MV-4-11 (cell line): ENCODE results near the gene AAK1.
"Not testable (repeated sequence)": the region's sequence is repeated elsewhere in the genome, so short reads cannot be mapped to it uniquely, and the experiment has no call there.

Experiments used
- DNase-seq: peaks from one replicate; lab custom pipeline; 2025; lab: John Stamatoyannopoulos, UW

AAK1 gene

DNA sequence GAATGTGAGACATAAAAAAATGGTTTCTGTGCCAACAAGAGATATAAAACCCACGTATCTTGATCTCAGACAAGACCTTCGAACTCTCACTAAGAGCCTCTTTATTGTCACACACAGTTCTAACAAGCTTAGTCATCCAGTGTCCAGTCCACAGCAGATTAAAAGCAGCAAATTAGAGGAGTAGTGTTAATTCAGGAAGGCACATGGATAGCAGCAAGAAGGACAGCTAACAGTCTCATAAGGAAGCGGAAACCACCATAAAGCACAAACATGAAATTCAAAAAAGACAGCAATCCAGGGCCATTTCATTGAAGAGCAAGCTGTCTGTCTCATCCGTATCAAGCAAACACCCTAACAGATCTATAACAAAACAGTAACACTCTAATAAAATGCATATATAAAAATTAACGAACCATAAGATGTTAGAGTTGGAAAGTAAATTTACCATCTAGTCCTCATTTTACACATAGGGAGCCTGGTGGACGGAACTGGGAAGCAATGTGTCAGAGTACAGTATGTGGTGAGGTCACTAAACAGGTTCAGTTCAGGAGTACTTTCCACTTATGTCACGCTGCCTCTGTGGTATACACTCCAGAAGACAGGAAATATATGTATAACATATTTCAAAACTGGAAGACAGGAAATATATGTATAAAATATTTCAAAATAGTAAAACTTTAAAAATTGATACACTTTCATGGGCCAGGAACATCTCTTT, 18.3 kb downstream of the AAK1 start:
- peak; percentile 45 for DNase-seq

DNA sequence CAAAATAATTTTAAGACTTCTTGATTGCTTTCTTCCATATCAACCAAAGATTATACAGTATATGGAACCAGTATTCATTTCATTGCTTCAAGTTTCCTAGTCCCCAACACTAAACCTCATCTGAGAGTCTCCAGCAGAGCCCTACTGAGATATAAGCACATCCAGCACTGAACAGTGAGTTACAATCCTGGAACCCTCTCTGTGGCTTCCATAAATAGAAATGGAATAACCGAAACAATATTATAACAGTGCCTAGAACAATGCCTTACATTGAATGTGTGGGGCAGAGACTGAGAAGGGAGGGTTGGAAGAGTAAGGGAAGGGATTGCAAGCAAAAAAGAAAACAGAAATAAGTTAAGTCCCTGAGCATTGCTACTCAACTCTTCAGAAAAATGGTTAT, 18.9 kb downstream of the AAK1 start:
- DNase-seq, result no peak

DNA sequence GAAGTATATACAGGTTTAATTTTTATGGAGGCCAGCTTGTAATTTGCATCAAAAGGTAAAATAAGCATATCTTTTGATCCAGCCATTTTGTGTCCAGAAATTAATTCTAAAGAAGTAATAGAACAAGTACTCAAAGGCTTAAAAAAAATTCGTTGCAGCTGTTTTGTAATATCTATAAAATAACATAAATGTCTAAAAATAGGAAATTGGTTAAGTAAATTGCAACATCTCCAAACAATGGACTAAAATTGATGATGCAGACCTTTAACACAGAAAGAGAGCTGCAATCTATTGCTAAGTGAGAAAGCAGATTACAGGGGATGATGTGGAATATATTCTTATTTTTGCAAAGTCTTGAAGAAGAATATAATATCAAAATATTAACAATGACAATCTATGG, 19.4 kb downstream of the AAK1 start:
- DNase-seq, result peak; percentile 75

DNA sequence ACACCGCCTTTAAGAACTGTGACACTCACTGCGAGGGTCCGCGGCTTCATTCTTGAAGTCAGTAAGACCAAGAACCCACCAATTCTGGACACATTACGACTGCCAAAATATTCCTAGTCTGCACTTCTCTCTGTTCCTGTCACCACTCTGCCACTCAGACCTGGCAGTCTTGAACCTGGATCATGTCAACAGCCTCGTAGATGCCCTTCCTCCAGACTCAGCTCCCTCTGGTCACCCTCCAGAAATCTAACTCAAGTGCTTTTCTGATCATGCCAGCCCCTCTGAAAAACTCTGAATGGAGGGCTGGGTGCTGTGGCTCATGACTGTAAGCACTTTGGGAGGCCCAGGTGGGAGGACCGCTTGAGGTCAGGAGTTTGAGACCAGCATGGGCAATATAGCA, 20.3 kb downstream of the AAK1 start:
- no peak for DNase-seq

DNA sequence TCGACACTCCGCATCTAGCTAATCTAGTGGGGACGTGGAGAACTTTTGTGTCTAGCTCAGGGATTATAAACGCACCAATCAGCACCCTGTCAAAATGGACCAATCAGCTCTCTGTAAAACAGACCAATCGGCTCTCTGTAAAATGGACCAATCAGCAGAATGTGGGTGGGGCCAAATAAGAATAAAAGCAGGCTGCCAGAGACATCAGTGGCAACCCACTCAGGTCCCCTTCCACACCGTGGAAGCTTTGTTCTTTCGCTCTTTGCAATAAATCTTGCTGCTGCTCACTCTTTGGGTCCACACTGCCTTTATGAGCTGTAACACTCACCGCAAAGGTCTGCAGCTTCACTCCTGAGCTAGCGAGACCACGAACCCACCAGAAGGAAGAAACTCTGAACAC, 20.7 kb downstream of the AAK1 start:
- not testable (repeated sequence) for DNase-seq

DNA sequence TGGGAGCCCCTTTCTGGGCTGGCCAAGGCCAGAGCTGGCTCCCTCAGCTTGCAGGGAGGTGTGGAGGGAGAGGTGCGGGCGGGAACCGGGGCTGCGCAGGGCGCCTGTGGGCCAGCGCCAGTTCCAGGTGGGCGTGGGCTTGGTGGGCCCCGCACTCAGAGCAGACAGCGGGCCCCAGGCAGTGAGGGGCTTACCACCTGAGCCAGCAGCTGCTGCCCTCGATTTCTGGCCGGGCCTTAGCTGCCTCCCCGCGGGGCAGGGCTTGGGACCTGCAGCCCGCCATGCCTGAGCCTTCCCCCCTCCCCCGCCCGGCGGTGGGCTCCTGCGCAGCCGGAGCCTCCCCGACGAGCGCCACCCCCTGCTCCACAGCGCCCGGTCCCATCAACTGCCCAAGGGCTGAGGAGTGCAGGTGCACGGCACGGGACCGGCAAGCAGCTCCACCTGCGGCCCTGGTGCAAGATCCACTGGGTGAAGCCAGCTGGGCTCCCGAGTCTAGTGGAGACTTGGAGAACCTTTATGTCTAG, 21.5 kb downstream of the AAK1 start:
- DNase-seq, result not testable (repeated sequence)

DNA sequence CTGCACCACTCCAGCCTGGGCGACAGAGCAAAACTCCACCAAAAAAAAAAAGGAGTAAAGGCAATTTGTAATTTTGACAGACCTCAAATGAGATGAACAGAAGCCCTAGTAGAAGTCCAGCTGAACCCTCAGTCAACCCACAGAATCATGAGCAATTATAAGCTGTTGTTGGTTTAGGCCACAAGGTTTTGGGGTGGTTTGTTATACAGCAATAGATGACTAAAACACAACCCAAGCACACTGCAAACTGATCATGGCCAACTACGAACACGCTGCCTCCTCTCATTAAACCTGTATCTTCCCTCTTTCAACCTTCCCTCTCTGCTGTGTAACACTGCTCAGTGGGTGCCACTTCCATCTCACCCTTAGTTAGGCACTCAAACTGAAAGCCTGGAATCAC, 22.1 kb downstream of the AAK1 start:
- no peak for DNase-seq

DNA sequence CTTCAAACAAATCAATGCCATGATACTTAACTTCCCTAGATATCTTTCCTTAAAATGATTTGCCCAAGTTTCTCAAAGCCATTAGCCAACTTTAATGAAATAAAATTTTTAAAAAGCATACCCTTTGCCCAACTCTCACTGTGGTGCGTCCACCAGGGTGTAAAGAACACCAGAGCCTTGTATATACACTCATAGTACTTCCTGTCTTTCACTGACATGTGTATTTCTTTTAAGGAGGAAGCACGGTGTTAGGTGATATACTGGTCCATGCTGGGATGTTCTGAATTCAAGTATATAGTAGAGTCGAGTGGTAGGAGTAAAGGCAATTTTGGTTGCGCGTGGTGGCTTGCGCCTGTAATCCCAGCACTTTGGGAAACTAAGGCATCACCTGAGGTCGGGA, 22.7 kb downstream of the AAK1 start:
- no peak for DNase-seq

DNA sequence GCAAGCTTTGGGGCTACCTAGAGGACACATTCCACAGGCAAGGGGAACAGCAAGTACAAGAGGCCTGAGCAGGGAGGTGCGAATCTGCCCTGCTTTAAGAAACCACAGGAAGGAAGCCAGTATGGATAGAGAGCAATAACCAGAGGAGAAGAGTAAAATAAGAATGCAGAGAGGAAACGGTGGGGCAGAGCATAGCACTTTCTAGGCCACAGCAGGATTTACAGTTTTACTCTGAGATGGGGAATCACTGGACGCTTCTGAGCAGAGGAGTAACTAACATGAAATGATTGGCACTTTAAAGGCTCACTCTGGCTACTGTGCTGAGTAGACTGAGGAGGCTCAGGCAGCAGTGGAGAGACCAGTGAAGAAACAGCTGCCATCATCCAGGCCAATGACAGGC, 23.8 kb downstream of the AAK1 start:
- peak; percentile 74 for DNase-seq

DNA sequence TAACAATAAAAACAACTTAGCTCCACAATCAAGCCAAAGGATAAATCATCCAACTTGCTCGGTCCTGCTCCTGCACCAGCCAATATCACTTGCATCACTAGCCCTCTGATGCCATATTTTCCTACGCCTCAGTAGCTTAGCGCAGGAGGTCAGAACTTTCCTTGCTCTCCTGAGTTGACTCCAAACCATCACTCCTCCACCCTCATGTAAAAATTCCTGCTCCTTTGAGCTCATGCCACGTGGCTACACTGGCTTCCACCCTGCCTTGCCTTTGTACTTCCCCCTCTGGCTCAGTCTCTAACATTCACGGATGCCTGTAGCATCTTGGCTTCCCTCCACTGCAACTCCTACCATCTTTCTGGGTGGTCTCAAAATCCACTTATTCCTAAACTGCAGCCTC, 25.2 kb downstream of the AAK1 start:
- DNase-seq, result no peak

DNA sequence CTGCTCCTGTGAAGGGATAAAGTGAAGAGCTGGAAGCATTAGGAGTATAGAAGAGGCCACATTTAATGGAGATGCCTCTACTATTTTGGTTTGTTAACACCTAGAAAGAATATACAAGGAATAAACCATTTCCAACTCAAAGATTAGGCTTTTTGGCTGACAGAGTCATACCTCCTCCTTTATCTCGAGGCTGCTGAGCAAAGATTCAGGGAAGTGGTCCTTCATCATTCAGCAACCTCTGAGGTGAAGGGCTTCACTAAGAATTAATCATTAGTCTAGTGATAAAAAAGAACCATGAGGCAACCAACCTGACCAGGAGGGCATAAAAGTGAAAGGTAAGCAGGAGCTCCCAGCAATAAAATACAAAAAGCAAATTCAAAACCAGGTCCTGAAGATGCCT, 25.8 kb downstream of the AAK1 start:
- no peak for DNase-seq

DNA sequence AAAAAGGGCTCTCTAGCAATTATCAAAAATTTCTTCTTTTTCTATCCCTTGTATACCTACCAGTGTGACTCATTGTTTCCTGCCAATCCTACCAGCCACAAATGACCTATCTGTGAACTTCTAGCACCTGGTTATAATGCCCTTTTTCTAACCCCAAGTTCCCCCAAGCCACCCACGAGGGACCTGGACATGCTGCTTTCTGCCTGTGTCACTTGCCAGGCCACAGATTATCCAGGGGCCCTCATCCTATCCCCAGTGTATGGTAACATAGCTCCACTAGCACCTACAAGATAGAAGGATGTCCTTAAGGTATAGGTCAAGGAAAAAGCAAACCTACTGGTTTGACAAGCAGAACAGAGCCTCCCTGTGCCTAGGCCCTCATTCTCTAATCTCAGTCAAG, 26.8 kb downstream of the AAK1 start:
- DNase-seq, result no peak

DNA sequence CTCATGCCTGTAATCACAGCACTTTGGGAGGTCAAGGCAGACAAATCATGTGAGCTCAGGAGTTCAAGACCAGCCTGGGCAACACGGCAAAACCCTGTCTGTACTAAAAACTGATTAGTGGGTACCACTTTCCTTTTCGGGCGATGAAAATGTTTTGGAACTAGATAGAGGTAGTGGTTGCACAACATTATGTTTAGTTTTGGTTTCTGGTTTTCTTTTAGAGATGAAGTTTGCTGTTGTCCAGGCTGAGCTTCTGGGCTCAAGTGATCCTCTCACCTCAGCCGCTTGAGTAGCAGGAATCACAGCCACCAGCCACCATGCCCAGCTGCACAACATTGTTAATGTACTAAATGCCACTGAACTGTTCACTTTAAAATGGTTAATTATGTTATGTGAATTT, 27.6 kb downstream of the AAK1 start:
- peak; percentile 58 for DNase-seq

DNA sequence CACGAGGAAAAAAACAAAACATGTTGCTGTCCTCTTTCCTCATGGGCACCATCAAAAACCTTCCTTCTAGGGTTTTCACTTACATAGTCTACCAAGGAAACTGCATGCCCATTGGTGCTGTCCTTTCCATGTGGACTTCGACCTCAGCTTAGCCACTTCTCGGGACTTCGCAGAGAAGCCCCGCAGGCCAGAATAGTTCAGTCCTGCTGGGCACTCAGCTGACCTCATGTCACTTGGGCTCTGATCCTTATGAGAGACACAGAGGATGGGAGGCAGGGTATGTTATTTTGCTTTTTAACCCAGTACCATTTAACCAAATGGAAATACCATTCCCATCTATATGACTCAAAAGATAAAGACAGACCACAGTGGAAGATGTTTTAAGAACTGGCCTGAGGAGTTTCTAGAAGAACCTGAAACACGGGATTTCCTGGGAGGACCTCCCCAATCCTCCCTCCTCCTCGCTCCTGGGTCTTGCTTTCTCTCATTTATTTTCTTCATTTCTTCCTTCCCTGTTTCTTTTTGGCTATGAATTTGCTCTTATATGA, 28.4 kb downstream of the AAK1 start:
- no peak for DNase-seq

DNA sequence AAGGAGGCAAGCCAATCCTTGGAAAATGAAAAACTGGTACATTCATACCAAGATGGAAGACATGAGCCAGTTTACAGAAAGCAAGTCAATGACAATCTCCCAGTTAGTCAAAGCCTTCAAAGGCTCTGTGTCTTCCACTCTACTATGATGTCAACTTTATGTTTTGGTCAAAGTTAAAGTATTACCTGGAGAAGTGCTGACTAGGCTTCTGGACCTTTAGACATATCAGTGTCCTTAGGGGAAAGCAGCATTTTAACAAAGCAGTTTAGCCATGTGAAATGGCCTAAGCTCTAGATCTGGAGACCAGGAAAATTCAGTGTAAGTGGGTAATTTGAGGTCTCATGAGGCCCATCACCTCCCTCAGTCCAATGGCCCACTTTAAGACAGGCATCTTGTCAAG, 30.8 kb downstream of the AAK1 start:
- DNase-seq, result no peak

DNA sequence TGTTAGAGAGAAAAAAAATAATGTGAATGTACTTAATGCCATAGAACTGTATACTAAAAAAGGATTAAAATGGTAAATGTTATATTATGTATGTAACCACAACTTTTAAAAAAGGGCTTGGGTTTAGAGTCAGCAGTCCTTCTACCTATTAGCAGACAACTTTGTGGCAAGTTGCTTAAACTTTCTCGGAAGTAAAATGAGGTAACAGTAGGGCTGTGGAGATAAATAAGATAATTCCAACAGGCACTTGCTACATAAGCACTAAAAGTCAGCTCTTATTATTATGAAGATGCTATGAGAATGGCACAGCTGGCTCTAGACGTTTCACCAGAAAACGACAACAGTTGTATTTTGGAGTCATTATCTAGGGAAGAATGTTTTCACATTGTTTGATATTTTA, 31.3 kb downstream of the AAK1 start:
- DNase-seq, result no peak

DNA sequence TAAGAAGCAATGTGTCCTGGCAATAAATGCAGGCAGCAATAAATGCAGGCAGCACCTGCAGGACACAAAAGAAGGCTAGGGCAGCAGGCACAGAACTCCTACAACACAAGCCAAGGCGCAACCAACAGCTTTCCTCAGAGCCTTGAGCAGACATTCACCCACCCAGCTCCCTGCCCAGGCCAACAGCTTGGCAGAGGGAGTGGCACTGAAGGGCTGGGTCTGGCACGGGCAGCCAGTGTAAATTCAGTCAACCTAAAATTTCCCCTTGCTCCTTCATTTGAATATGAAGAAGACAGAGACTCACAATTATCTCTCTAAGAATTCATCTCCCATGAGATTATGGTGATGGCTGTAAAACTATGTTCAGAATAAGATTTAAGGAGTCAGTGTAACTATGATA, 35.4 kb downstream of the AAK1 start:
- DNase-seq, result no peak

DNA sequence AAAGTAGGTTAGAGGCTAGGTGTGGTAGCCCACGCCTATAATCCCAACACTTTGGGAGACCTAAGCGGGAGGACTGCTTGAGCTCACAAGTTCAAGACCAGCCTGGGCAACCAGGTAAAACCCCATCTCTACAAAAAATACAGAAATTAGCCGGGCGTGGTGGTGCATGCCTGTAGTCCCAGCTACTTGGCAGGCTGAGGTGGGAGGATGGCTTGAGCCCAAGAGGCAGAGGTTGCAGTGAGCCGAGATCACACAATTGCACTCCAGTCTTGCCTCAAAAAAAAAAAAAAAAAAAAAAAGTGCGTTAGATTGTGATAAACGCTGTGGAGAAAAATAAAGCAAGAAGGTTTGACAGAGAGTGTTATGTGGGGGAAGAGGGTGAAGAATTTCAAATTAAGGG, 36.8 kb downstream of the AAK1 start:
- not testable (repeated sequence) for DNase-seq

DNA sequence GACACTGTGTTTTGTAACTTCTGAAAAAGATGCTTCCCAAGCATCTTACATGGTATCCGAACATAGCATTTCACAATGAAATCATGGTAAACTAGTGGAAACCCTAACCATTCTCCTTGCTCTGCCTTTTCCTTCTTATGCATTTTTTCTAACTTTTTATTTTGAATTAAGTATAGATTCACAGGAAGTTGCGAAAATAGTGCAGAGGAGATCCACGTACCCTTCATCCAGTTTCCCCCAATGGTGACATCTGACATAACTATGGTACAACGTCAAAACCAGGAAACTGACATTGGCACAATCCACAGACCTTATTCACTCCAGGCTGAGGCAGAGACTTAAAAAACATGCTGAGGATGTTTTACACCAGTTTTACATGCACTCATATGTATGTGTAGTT, 38.3 kb downstream of the AAK1 start:
- peak; percentile 25 for DNase-seq

DNA sequence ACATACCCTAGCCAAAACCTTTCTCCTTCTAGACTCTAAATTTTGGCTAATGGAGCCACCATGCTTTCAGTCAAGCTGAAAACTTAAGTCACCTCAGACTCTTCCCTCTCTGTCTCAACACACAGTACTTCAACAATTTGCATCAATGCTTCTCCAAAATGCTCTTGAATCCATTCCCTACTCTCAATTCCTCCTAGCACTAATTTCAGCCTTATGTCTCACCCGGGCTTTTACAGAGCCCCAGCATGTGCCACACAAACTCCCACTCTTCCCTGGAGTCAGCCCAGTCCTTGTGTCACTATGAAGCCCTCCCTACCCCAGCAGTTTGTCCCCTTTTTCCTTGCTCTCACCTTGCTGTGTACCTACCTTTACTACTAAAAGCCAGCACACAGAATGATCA, 38.7 kb downstream of the AAK1 start:
- DNase-seq, result peak; percentile 73

DNA sequence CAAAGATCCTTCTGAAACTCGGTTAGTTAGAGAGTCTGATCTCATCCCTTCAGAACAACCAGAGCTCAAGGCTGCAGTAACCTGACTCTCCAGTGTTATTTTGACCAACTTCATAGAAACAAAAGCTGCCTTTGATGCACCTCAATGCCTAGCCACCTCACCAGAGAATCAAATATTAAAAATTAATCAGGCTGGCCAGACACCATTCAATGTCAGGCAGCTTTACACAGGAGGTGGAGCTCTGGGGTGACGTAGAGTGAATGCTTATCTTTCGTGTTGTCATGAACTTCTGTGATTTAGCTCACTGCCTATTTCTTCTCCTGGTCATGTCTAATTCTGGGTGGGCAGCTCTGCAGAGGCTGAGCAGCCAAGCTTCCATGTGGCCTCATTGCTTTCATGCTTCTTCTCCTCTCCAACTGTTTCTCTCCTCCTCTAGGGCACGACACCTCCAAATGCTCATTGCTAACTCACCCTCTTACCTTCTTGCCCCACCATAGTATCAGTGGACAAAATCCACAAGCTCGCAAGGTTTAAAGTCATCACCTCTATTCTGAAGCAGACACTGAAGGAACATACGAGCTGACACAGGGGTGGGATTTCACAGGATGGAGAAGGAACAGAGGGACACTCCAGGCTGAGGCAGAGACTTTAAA, 39.4 kb downstream of the AAK1 start:
- DNase-seq, result no peak

DNA sequence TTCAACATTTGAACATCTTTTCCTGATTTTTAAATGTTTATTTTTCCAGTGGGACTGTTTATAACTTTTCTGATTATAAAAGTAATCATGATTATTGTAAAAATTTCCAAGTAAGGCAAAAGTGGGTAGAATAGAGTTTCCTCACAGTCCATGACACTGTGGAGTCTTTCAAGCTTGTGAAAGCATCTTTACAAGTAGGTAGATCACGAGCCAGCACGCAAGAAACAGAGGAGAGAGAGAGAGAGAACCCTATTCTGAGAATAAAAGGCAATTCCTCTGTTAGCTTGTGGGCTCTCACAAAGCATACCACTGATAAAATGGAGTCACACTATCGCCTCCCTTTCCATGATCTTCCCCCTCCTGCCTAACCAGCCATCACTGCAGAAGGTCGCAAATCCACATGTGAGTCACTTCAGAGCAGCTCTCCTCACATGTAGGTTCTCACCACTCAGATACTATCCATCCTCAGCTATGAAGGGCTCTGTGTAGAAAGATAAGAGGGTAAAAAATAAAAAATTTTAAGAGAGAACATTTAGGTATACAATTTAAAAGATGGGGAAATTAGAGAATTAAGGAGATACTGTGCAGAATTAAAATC, 40.3 kb downstream of the AAK1 start:
- no peak for DNase-seq

DNA sequence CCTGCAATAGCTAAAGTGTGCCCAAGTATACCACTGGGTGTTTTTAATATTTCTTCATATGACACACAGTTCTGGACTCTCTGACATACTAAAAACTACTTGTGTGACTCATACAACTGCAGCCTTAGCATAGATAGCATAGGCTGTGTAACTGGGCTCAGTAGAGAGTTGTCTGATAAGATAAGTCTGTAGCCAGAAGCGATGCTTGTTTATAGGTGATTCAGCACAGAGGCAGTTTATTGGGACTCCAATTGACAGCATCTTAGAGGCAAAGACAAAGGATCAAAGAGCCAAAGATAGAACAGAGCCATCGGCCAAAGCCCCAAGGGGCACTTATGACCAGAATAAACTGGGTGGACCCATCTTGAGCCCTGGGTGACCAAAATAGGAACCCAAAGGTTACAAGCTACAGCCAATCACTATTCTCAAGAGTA, 42.3 kb downstream of the AAK1 start:
- DNase-seq, result no peak
